ENCODE measurements around the gene ADGRA1.

DNA sequence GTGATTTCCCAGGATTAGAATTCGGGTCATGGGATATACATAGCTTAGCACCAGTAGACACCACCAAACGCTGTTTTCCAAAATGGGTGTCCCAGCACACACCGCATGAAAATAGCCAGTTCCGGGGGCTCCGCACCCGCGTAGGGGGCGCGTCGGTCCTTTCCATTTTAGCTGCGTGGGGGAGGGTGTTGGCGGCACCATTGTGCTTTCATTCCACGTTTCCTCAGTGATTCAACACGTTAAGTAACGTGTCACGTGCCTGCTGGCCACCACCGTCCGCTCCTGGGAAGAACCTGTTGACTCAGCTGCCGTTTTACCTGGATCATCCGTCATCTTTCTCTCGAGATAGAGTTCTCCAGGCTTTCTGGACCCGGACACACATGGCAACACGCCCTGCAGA lies 25.6 kb upstream of the ADGRA1 start:
- TF ChIP-seq, protein P1, sequence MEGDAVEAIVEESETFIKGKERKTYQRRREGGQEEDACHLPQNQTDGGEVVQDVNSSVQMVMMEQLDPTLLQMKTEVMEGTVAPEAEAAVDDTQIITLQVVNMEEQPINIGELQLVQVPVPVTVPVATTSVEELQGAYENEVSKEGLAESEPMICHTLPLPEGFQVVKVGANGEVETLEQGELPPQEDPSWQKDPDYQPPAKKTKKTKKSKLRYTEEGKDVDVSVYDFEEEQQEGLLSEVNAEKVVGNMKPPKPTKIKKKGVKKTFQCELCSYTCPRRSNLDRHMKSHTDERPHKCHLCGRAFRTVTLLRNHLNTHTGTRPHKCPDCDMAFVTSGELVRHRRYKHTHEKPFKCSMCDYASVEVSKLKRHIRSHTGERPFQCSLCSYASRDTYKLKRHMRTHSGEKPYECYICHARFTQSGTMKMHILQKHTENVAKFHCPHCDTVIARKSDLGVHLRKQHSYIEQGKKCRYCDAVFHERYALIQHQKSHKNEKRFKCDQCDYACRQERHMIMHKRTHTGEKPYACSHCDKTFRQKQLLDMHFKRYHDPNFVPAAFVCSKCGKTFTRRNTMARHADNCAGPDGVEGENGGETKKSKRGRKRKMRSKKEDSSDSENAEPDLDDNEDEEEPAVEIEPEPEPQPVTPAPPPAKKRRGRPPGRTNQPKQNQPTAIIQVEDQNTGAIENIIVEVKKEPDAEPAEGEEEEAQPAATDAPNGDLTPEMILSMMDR (tag by site-specific recombination; IDR thresholded peaks at IDR 0.05): no peak
- TF ChIP-seq HOXC10 (CRISPR knock-in tag; IDR thresholded peaks at IDR 0.05) (no peak), ZNF792 (tag by site-specific recombination; IDR thresholded peaks at IDR 0.05) (no peak), ZBTB21 (tag by site-specific recombination; IDR thresholded peaks at IDR 0.05) (no peak), ZNF776 (tag by site-specific recombination; IDR thresholded peaks at IDR 0.05; ENCODE audit: borderline replicate concordance) (no peak), GLI4 (tag by site-specific recombination; IDR thresholded peaks at IDR 0.05) (no peak), ZBTB7A (tag by site-specific recombination; IDR thresholded peaks at IDR 0.05; ENCODE audit: low read depth) (no peak), OVOL3 (tag by site-specific recombination; IDR thresholded peaks at IDR 0.05) (no peak), ZNF747 (tag by site-specific recombination; IDR thresholded peaks at IDR 0.05) (no peak)
- TF ChIP-seq, protein P2, sequence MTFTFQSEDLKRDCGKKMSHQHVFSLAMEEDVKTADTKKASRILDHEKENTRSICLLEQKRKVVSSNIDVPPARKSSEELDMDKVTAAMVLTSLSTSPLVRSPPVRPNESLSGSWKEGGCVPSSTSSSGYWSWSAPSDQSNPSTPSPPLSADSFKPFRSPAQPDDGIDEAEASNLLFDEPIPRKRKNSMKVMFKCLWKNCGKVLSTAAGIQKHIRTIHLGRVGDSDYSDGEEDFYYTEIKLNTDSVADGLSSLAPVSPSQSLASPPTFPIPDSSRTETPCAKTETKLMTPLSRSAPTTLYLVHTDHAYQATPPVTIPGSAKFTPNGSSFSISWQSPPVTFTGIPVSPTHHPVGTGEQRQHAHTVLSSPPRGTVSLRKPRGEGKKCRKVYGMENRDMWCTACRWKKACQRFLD (tag by site-specific recombination; IDR thresholded peaks at IDR 0.05): no peak
- TF ChIP-seq, protein P3, sequence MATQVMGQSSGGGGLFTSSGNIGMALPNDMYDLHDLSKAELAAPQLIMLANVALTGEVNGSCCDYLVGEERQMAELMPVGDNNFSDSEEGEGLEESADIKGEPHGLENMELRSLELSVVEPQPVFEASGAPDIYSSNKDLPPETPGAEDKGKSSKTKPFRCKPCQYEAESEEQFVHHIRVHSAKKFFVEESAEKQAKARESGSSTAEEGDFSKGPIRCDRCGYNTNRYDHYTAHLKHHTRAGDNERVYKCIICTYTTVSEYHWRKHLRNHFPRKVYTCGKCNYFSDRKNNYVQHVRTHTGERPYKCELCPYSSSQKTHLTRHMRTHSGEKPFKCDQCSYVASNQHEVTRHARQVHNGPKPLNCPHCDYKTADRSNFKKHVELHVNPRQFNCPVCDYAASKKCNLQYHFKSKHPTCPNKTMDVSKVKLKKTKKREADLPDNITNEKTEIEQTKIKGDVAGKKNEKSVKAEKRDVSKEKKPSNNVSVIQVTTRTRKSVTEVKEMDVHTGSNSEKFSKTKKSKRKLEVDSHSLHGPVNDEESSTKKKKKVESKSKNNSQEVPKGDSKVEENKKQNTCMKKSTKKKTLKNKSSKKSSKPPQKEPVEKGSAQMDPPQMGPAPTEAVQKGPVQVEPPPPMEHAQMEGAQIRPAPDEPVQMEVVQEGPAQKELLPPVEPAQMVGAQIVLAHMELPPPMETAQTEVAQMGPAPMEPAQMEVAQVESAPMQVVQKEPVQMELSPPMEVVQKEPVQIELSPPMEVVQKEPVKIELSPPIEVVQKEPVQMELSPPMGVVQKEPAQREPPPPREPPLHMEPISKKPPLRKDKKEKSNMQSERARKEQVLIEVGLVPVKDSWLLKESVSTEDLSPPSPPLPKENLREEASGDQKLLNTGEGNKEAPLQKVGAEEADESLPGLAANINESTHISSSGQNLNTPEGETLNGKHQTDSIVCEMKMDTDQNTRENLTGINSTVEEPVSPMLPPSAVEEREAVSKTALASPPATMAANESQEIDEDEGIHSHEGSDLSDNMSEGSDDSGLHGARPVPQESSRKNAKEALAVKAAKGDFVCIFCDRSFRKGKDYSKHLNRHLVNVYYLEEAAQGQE (tag by site-specific recombination; IDR thresholded peaks at IDR 0.05): no peak
